GM21367 (cell line): ENCODE results near the gene SMOC1.
"Not testable (repeated sequence)": the region's sequence is repeated elsewhere in the genome, so short reads cannot be mapped to it uniquely, and the experiment has no call there.

Source experiments
- ATAC-seq: cut with Tn5 transposase; IDR thresholded peaks from one replicate; pipeline ENCODE4 v1.9.1; 2021; ENCODE audit not compliant: unreplicated experiment

Gene SMOC1

DNA sequence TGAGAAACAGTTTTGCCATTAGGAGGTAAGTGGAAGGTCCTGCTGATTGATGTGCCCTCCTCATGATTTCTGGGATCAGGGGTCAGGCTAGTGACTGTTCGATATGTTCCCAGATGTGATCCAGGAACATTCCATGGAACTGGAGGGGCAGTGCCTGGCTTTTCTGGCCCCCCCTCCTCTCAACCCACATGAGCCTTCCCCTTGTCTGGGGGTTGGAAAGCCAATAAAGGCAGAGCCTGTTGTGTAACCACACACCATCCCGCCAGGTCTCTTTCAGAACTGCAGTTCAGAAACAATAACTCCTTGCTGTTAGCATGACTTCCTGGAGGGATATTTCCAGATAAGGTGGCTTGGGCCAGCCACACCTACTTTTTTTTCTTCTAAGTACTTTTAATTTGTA, 17.8 kb downstream of the SMOC1 start:
- no peak for ATAC-seq

DNA sequence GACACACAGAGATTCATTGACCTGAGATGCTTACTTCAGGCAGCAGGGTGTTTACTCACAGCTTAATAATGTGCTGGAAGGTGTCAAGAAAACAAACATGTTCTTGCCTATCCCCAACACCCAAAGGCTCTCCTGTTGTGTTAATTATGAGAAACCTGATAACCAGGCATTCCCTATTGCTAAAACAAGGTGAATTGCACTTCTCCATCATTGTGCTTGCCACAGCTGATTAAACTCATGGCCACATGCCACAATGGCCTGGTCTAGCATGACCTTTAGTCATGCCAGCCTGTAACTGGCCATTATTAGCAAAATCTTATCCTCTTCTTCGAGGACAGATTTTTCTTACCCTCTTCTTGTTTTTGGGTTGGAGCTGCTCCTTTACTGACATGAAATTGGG, 21.4 kb downstream of the SMOC1 start:
- no peak for ATAC-seq

DNA sequence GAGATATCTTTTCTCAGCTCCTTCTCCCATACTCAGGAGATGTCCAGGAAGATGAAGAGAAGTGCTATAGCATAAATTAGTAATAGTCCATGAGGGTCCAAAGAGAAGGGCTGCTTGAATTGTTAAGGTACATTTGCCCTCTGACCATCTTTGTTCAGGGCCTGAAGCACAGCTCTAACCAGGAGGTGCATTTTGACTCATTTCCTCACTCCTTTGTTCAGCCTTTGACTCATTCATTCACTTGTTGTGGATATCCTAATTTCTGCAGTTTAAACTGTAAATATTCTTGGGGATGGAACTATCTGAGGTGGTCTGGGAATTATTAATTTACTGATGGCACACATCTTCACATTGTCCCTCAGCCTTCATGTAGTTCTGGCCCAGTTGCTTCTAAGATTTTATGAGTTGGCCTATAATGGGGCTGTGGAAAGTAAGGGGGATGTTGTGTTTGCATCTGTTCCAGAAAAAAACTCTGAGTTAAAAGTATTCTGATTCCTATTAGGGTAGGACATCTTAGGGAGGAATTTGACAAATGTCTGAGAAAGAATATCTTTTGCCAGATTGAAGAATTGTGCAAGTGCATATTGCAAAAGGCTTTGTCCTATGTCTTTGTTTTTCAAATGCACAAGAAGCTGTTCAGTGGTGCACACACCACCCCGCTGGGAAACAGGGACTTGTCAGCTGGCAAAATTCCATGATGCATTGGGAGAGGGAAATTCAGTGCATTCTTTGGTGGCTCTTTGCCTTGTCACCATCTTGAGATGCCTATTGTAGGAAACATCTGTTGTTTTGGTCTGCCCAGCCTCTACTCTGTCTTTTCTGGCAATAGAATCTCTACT, 22.1 kb downstream of the SMOC1 start:
- no peak for ATAC-seq

DNA sequence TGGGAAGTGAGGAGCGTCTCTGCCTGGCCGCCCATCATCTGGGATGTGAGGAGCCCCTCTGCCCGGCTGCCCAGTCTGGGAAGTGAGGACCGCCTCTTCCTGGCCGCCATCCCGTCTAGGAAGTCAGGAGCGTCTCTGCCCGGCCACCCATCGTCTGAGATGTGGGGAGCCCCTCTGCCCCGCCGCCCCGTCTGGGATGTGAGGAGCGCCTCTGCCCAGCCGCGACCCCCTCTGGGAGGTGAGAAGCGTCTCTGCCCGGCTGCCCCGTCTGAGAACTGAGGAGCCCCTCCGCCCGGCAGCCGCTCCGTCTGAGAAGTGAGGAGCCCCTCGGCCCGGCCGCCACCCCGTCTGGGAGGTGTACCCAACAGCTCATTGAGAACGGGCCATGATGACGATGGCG, 23.8 kb downstream of the SMOC1 start:
- ATAC-seq, result not testable (repeated sequence)

DNA sequence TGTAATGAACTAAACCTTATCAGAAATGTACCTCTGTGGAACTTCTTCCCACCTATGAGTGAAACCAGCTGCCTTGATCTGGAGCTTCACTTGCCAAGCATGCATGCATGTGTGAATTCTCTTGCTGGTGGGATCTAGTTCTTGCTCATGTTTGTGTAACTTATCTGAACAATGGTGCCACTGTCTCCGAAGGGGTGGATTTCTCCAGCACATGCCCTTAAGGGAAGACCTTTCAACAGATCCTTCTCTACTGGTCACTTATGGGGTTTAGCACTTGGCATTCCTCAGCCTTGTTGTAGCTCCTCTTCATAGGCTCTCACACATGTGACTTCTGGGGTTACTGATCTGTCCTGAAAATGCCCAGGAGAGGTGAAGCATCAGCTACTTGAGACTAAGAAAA, 25.0 kb downstream of the SMOC1 start:
- no peak for ATAC-seq

DNA sequence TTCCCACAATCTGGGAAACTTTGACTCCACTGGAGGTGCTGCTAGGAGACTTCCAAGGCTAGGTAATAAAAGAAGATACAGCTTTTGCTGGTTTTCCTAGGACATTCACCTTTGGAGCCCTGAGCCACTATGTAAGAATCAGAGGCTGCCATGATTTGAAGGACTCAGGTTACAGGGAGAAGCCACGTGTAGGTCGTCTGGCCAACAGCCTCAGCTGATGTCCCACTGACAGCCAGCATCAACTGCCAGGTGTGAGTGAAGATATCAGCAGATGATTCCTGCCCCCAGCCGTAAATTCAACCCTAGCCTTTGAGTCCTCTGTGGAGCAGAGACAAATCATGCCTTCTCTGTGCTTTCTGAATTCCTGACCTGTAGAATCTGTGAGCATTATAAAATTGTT, 27.0 kb downstream of the SMOC1 start:
- ATAC-seq, result no peak

DNA sequence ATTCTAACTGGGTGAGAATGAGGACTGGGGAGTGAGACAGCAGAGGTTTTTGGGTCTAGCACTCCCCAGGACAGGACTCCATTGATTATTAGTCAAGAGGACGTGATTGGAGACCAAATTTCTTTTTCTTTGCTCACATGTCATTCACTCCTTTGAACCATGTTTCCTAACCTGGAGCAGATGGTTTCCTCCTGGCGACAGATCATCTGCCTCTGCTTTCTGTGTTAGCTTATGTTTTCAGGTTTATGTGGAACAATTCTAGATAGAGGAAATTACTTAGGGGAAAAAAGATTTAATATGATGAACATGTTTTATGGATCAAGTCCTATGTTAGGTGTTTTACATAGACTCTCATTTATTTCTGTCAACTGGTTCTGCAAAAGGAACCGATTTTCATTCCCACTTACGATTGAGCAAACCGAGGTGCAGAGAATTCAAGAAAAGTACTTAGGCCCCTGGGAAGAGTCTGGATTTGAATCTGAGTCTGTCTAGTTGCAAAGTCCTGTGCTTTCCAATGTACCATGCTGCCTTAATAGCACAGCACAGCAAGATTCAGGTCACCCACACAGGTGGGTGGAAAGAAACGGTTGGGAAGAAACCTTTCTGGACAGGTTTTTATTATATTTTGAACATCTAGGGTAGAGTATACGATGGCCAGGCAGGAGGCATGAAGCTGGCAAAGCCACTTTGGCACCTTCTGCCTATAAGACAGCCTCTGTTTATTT, 30.8 kb downstream of the SMOC1 start:
- no peak for ATAC-seq

DNA sequence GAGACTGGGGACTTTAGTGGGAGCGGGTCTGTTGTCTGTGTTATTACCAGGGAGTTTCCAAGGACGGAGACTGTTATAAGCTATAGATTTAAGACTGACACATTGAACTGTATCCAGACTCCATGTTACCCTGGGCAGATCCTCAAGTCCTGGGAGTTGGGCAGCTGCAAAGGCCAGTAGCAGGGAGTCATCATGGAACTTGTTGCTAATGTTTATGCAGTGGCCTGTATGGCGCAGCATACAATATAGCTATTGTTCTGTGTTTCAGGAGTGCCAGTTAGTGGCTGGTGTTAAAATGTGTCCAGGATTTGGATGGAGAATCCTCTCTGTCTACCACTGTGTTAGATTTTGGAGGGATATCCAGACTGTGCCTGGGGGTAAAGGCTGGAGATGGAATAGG, 31.7 kb downstream of the SMOC1 start:
- ATAC-seq, result no peak

DNA sequence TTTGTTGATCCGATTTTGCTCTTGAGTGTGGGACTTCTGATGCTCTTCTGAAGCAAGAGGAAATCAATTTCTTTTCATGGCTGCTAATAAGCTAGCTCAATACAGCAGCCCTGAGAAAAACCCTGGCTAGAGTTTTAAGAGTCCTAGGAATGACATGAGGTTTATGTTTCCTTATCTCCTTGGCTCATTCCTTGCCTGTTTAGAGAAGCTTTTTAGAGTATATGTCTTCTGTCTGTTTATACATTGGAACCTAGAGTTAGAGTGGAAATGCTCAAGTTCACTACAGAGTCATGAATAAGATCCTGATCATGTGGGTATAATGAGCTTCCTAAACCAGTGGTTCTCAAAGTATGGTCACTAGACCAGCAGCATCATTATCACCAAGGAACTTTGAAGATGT, 34.5 kb downstream of the SMOC1 start:
- ATAC-seq, result no peak

DNA sequence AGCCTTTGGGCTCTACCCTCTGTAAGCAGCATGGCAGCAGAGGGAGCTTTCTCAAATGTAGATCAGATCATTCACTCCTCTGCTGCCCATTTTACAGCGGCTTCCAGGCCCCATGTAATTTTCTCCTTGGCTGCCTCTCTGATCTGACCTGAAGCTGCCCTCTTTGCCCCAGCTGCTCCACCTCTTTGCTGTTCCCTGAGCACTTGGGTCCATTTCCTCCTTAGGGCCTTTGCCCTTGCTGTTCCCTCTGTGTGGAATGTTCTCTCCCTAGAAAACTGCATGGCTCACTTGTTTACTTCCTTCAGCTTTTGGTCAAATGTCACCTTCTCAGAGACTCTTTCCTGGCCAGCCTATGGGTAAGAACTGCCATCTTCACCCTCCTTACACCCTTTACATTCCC, 37.2 kb downstream of the SMOC1 start:
- ATAC-seq, result no peak

DNA sequence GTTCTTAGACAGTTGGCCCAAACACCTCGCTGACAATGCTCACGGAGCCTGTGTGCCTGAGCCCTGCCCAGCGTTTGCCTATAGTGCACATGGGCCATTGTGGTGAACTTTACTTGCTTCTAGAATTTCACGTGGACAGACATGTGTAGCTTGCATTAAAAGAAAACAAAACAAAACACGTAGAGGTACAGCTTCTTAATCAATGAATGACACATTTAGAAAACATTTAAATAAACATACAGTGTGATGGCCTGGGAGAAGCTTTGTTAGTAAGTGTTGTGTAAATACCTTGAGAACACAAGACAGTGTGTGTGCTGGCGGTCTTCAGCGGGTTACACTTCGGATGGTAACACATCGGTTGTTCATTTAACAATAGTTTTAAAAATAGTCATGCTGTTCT, 38.1 kb downstream of the SMOC1 start:
- ATAC-seq, result no peak

DNA sequence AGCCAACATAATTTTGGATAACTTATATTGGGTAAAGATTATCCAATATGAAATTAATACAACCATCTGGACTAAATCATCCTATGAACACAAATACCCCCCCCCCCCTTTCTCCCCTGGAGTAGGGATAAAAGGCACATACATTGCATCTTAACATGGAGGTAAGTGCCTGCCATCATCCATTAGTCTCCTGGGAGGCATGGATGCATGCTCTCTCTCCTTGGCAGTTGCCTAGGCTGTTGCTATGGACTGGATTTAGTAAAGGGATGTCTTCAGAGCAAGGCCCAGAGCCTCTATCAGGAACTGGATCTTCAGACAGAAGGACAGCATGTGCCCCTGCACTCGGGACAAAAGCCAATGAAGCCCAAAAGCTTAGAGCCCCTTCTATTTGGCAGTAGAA, 40.6 kb downstream of the SMOC1 start:
- ATAC-seq, result no peak

DNA sequence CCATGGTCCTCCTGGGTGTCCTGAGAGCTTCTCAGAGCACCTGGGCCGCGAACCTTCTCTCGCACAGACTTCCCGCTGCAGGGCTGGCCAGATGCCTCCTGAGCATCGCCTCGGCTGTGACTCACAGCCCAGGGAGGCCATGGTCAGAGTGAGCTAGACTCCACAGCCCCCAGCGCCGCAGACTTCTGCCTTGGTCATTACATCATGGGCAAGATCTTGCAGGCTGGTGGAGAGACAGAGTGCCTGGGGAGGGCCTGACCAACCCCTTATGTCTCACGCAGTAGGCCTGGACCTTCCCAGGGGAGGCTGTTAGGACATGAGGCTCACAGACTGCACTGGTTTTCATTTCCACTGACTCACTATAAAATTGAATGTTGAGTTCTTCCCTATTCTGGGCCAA, 41.8 kb downstream of the SMOC1 start:
- ATAC-seq, result no peak

DNA sequence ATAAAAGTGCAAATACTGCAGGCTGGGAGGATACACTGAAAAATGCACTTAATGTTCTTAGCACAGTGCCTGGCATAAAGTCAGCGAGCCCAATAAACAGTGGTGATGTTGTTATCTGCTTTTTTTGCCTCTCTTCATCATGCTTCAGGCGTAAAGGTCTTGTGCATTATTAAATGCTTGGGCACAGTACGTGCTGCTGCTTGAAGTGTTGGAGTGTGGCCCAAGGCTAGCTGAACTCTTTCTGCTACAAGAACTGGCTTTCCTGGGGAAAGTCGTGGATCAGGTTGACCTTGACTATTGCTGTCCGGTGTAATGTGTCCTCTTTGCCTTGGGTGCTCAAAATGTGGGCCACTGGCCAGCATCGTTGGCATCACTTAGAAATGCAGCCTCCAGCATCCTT, 43.0 kb downstream of the SMOC1 start:
- ATAC-seq, result no peak

DNA sequence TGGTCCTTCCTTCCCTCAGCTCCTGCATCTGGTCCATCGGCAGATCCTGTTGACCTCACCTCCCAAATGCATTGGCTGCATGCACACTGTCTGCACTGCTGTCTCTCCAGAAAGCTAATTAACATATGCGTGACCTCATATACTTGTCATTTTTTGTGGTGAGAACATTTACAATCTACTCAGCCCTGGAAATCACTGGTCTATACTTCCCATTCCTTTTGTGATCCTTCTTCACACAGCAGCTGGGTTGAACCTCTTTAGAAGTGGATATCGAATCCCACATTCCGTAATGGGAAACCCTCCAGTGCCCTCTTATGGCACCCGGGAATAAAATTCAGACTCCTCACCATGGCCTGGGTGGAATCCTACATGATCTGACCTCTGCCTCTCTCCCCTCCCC, 45.0 kb downstream of the SMOC1 start:
- ATAC-seq, result no peak

DNA sequence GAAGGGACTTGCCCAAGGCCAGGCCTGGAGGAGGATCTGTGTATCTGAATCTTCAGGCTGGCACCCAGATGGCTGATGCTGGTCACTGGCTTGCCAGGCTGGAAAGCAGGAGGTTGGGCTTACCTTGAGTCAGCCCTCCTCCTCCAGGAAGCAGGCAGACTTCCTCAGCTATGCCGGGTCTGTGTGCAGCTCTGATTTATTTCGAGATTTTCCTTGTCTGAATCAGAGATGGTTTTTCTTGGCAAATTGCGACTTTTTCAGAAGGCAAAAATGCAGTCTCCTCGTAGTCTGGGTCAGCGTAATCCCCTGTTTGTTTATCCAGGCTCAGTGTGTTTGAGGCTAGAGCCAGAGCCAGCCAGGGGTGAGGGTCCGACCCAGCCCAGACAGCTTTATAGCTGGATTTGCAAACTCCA, 48.9 kb downstream of the SMOC1 start:
- no peak for ATAC-seq

DNA sequence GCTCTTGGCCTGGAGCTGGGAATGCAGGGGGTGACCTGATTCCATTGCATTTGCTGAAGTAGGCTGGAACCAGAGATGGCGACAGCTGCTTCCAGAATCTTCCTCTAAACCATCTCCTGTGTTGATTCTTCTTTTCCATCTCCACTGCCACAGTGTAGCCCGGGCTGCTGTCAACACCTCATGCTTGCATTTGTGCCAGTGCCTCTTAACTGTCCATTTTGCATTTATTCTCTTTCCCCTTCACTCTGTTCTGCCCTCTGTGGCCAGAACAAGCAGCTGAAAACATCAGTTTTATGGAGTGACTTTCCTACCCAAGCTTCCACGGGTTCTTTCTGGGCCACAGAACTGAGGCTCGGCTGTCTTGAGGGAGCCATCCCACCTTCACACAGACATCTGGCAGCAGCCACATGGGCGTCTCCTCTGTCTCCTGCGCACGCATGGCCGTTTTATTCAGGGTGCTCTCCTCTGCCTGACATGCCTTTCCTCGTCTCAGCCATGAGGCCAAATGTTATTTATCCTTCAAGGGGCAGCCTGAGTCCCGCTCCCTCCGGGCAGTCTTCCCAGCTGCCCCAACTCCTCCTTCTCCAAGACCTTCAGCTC, 51.7 kb downstream of the SMOC1 start:
- no peak for ATAC-seq

DNA sequence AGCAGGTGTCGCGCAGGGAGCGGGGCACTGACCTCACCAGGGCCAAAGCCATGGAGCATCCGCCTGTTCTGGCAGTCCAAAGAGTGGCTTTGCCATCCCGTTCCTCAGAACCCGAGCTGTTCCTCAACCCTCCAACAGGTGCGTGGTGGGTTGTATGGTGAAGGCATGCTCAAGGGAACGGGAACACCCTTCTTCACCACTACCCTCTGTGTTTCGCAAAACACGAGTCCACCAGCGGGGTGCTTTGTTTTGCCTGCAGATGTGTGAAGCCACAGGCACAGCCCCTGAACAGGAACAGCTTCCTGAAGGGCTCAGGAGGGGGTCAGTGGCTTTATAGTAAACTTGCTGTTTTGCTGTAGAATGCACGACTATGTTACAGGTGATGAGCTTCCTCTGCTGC, 52.7 kb downstream of the SMOC1 start:
- no peak for ATAC-seq

DNA sequence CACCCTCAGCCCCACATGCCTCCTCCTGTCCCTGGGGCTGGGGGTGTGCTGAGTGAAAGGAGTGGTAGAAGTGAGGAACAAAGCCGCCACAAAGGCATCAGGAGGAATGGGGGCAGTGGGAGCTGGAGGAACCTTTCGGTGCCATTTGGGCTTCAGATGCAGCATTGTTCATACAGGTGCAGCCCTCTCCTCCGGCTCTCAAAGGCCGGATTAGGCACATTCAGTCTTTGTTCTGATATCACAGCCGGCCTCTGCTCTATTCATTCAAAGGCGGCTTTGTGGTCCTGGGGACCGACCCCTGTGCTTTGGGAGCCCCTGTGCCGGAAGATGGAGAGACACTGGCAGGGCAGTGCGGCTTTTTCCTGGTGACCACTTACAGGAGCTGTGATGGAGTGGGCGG, 53.2 kb downstream of the SMOC1 start:
- ATAC-seq, result no peak

DNA sequence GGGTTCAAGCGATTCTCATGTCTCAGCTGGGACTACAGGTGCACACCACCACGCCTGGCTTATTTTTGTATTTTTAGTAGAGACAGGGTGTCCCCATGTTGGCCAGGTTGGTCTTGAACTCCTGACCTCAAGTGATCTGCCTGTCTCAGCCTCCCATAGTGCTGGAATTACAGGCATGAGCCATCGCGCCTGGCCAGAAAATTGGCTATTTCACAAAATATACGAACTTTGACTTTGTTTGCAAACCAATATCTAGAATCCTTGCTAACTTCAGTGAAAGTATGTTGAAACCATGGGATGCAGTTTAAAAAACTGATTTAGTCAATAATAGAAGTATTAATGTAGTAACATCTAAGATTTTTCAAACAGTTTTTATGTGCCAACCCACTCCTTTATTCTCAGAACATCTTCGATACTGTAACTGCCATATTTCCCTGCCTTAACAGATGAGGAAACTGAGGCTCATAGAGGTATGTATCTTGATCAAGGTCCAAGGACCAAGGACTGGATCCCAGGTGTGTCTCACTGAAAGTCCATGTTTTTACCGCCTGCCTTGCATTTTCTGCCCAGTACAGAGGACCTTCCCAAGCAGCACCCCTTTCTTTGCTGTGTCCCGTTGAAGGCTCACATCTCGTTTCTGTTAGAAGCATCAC, 54.5 kb downstream of the SMOC1 start:
- ATAC-seq, result no peak

DNA sequence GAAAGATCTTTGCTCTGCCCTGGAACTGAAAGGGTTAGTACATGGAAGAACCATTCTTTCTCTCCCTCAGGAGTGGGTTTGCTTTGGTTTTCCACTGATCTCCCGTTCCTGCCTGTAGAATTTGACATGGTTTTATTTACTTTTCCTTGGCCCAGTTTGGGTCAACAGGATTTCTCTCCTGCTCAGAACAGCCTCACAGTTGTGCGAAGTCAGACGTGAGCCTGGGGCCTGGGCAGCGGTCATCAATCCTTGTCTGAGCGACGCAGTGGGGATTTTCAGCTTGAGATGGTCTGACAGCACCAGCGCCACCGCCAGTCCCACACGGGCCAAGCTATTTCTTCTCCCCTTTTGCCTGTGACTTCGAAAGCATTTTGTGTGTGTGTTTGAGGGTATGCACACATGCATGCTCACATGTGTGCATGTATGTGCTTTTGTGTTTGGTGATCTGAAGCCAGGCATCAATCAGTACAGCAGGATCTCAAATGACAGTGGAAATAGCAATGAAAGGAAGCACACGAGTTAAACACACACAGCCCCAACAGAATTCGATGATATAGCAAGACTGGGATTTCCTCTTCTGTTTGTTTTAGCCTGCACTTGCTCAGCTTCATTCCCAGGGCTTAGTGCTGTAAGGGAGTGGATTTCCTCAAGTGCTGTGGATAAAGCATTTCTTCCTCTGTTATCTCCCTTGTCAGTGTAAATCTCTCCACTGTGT, 58.3 kb downstream of the SMOC1 start:
- no peak for ATAC-seq
